ENCODE results near the gene HEATR5A. TPM values are rescaled to one million over a fixed set of nuclear protein-coding genes. Genes with fewer than 3 reads are reported as not detected.

Gene HEATR5A
- total and polyA plus RNA-seq, 10 of the 15 experiments (the other 5 are each of a cell fraction or from before 2014, with no cell fraction given): 5.1 to 37.1 (median 13.8) TPM

- ChIA-PET CTCF (interaction anchor here (0.9 to 1.4 kb wide), 4 partner anchors 12 to 78 kb away, joined by 3 to 5 read pairs (median 4); no protein-coding TSS in a partner anchor), RAD21 (ENCODE audit: unreplicated experiment) (interaction anchor here (0.8 kb wide), 1 partner anchor 20 kb away, joined by 3 read pairs; no protein-coding TSS in a partner anchor), POLR2A (interaction anchor here (0.6 kb wide), 1 partner anchor 18 kb away, joined by 3 read pairs; no protein-coding TSS in a partner anchor), SMC1A (ENCODE audit: uncharacterized antibody, unreplicated experiment) (interaction anchor here (1.0 to 1.5 kb wide), 3 partner anchors 15 to 55 kb away, joined by 3 to 4 read pairs (median 3); no protein-coding TSS in a partner anchor)
- Histone ChIP-seq H3K9ac (ENCODE audit: control insufficient read depth, insufficient read depth, low read length) (peak overlapping the region; percentile 44), H3K27me3 (replicated peaks in 1 of 2; ENCODE audit: control insufficient read depth in 2 of 2, insufficient read depth in 2 of 2, low read length in 1 of 2) (no peaks in the 10 kb centered on the region), H3K9me3 (replicated peaks; ENCODE audit: control insufficient read depth, insufficient read depth, low read length) (no peaks in the 10 kb centered on the region; the same call in 2 of the 3 replicates), H3K4me2 (ENCODE audit: control insufficient read depth, insufficient read depth) (0 out of 2 replicates have a peak overlapping the region, but pooled peaks have one; percentile 30), H3K36me3 (ENCODE audit: control insufficient read depth in 2 of 2, insufficient read depth in 2 of 2, low read length in 1 of 2) (no peaks in the 10 kb centered on the region), H3K79me2 (ENCODE audit: control insufficient read depth, insufficient read depth, low read length) (no peaks in the 10 kb centered on the region), H2AFZ (ENCODE audit: control insufficient read depth, low read depth, low read length) (peak overlapping the region; percentile 76), H4K20me1 (ENCODE audit: control insufficient read depth, insufficient read depth) (no peaks in the 10 kb centered on the region), H3K4me3 (peak overlapping the region; percentile 39; the same call in 1 of the 2 replicates), H3K27ac (ENCODE audit: control insufficient read depth, insufficient read depth) (peak overlapping the region; percentile 63), H3K4me1 (ENCODE audit: control insufficient read depth, insufficient read depth, low read length) (peaks cover 9% of the 10 kb centered on the region)
- ATAC-seq (peak; percentile 85), DNase-seq (ENCODE audit: low read depth, low spot score) (no peak), FAIRE-seq (no peak)
- no TSS peak for BruUV-seq (replicated peaks)
- in situ Hi-C loops (cut with MboI) (no loop called here), intact Hi-C loops (cut with micrococcal nuclease; ENCODE audit: unreplicated experiment) (no loop called here)
- WGBS (ENCODE audit: insufficient coverage, insufficient replicate concordance, low lambda C conversion rate, missing lambda C conversion rate): 30% methylated on average over 3 of the region's 3 CpGs
- TF ChIP-seq MTA2 (IDR thresholded peaks at IDR 0.05; ENCODE audit: low read depth) (peak; percentile 26; the same call in 1 of the 2 replicates), KLF5 (IDR thresholded peaks at IDR 0.05; ENCODE audit: partially characterized antibody) (no peak), SPI1 (IDR thresholded peaks at IDR 0.05; ENCODE audit: borderline replicate concordance, insufficient read depth, low read depth, low read length) (peak; percentile 74), RUNX3 (IDR thresholded peaks at IDR 0.05; ENCODE audit: low read length) (peak; percentile 67), ZNF592 (IDR thresholded peaks at IDR 0.05) (0 out of 2 replicates have a peak, but pooled peaks have one; percentile 11), STAT1 (conservative IDR thresholded peaks at IDR 0.05) (no peak), BHLHE40 (IDR thresholded peaks at IDR 0.05; ENCODE audit: borderline replicate concordance in 1 of 2, low read depth in 2 of 2, low read length in 1 of 2) (peak; percentile 54 to 66; a peak in 2 of 4 replicates), NR2C2 (IDR thresholded peaks at IDR 0.05; ENCODE audit: borderline replicate concordance, control insufficient read depth, insufficient read length, low read depth) (no peak), RELA (IDR thresholded peaks at IDR 0.05; ENCODE audit: borderline replicate concordance, partially characterized antibody) (no peak), SIX5 (IDR thresholded peaks at IDR 0.05; ENCODE audit: low read depth, low read length, severe bottlenecking) (no peak), MEF2A (IDR thresholded peaks at IDR 0.05; ENCODE audit: insufficient read depth, low read depth, low read length) (0 out of 2 replicates have a peak, but pooled peaks have one; percentile 54), SMARCA5 (IDR thresholded peaks at IDR 0.05) (no peak), EP300 (IDR thresholded peaks at IDR 0.05; ENCODE audit: borderline replicate concordance in 1 of 2, control insufficient read depth in 1 of 2, low read depth in 2 of 2, low read length in 2 of 2) (peak in 1 of 2 experiments; percentile 26; a peak in 2 of 4 replicates), RBBP5 (conservative IDR thresholded peaks at IDR 0.05) (no peak), ASH2L (IDR thresholded peaks at IDR 0.05; ENCODE audit: borderline replicate concordance, low read depth) (no peak)
- TF ChIP-seq, protein P1, sequence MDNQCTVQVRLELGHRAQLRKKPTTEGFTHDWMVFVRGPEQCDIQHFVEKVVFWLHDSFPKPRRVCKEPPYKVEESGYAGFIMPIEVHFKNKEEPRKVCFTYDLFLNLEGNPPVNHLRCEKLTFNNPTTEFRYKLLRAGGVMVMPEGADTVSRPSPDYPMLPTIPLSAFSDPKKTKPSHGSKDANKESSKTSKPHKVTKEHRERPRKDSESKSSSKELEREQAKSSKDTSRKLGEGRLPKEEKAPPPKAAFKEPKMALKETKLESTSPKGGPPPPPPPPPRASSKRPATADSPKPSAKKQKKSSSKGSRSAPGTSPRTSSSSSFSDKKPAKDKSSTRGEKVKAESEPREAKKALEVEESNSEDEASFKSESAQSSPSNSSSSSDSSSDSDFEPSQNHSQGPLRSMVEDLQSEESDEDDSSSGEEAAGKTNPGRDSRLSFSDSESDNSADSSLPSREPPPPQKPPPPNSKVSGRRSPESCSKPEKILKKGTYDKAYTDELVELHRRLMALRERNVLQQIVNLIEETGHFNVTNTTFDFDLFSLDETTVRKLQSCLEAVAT (IDR thresholded peaks at IDR 0.05): no peak
- TF ChIP-seq, protein P2, sequence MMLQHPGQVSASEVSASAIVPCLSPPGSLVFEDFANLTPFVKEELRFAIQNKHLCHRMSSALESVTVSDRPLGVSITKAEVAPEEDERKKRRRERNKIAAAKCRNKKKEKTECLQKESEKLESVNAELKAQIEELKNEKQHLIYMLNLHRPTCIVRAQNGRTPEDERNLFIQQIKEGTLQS (IDR thresholded peaks at IDR 0.05; ENCODE audit: borderline replicate concordance, extremely low read depth, low read depth, low read length): no peak
Measured at GRCh38 chr14:31283578-31284252, 136.6 kb downstream of the HEATR5A start.
